Measurements from ENCODE around the gene HDGFL2.

The HDGFL2 gene

DNA sequence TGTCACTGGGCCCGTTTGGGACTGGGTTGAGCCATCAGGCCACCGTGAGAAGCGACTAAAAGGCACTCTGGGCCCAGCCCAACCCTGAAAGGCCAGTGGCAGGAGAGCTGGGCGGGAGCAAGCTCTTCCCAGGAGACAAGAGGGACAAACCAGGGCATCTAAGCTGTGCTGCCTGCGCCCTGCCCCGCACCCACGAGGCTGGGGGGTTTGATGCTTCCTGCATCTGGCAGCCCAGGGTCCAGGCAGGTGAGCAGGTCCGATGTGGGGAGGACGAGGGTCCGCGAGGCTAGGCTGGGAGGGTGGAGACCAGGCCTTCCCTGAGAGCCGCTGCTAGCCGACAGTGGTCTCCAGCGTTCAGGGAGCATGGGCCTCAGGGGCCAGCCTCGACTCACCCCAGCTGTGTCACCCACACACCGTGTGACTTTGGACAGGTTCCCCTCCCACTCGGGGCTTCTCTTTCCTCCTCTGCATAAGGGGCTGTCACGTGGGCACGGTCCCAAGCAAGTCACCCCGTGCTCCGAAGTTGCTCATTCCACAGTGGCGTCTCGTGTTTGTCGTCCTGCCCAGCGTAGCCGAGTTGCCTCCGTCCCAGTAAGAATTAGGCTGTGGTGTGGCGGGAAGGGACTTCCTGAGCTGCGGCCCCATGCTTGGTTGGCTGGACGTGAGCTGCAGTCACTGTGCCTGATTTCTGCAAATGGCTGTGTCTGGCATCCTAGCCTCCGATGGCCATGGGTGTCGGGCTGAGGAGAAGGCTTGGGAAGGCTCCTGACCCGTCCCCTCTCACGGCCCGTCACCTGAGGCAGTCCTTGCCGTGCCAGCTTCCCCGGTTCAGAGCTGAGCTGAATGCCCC is 30.4 kb downstream of the HDGFL2 start:
- no peaks in the 10 kb centered on the region for H3K36me3 ChIP-seq (ENCODE audit: insufficient read depth, low read length)
- H3K27ac ChIP-seq (ENCODE audit: low read depth, low read length) = no peak overlapping the region
- no peak overlapping the region for H2AFZ ChIP-seq (ENCODE audit: low read length, unreplicated experiment)
- H3K4me1 ChIP-seq (ENCODE audit: control insufficient read depth, insufficient read depth, low read length, unreplicated experiment) = peaks cover 8% of the 10 kb centered on the region
- H3K4me3 ChIP-seq (ENCODE audit: low read depth, low read length) = no peak overlapping the region
- H3K27me3 ChIP-seq (ENCODE audit: insufficient read depth, low read length) = no peaks in the 10 kb centered on the region
- H3K79me2 ChIP-seq (ENCODE audit: control insufficient read depth, insufficient read depth, low read length, unreplicated experiment) = no peaks in the 10 kb centered on the region

DNA sequence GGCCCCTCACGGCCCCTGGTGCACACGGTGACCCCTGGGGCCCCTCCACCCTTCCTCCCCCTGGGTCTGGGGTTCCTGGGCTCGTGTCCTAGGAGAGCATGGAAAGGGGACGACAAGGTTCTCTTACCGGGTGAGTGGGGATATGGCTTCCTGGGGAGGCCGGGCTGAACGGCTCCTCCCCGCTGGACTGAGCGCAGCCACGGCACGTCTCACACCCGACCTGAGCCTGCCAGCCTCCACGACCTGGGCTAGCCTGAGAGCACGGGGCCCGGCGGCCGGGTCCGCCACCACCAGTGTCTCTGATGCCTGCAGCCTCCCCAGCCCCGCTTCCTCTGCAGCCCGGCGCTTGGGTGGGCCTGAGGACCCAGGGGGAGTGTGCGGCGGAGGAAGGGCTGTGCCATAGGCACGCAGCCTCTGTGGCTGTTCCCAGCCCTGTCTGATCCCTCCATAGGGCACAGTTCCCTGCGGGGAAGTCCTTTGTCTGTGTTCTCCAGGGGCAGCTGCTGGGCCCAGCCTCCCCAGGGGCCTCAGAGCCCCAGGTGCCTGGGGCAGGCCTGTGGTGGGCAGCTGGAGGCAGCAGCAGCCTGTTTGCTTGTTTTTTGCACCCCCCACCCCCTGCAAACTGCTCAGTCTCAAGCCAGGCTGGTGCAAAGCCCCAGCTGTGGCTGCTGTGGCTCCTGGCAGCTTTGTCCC is 31.2 kb downstream of the HDGFL2 start:
- Histone ChIP-seq H3K27me3 (ENCODE audit: insufficient read depth, low read length) (no peaks in the 10 kb centered on the region), H3K36me3 (ENCODE audit: insufficient read depth, low read length) (no peaks in the 10 kb centered on the region), H3K4me3 (ENCODE audit: low read depth, low read length) (no peak overlapping the region), H3K4me1 (ENCODE audit: control insufficient read depth, insufficient read depth, low read length, unreplicated experiment) (peaks cover 8% of the 10 kb centered on the region), H2AFZ (ENCODE audit: low read length, unreplicated experiment) (no peak overlapping the region), H3K27ac (ENCODE audit: low read depth, low read length) (no peak overlapping the region), H3K79me2 (ENCODE audit: control insufficient read depth, insufficient read depth, low read length, unreplicated experiment) (no peaks in the 10 kb centered on the region)

DNA sequence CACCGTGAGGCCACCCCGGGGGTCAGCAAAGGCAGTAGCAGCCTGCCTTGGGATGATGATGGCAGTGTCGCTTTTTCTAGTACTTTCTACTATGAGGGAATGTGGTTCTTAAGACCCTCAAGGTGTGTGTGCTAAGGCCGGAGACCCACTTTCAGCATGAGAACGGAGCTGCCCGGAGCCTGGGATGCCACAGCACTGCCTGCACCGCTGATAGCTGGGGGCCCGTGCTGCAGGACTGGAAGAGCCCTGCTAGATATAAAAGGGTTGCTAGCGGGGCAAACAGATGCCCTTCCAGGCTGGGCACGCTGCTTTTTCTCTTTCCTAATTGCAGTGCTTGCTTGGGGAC is 31.7 kb downstream of the HDGFL2 start:
- H3K27ac ChIP-seq (ENCODE audit: low read depth, low read length) = no peak overlapping the region
- H3K27me3 ChIP-seq (ENCODE audit: insufficient read depth, low read length) = no peaks in the 10 kb centered on the region
- no peaks in the 10 kb centered on the region for H3K79me2 ChIP-seq (ENCODE audit: control insufficient read depth, insufficient read depth, low read length, unreplicated experiment)

DNA sequence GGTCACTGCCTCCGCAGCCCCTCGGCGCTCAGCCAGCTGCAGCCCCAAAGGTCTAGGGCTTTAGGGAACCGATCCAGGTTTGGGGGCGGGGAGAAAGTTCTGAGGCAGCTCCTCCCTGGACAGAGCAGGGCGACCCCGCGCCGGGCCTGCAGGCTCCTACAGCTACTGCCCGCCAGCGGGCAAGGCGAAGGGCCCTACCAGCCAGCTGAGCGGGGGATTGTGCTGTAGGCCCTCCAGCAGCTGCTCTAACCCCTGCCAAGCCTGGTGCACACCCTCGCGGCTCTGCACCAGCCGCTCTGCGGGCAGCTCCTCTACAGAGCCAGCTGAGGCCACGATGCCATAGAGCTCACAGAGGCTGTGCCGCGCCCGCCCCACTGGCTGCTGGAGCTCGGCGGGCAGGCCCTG is 32.2 kb downstream of the HDGFL2 start:
- Histone ChIP-seq H3K36me3 (ENCODE audit: insufficient read depth, low read length) (no peaks in the 10 kb centered on the region), H3K4me1 (ENCODE audit: control insufficient read depth, insufficient read depth, low read length, unreplicated experiment) (peaks cover 8% of the 10 kb centered on the region), H3K4me3 (ENCODE audit: low read depth, low read length) (no peak overlapping the region), H3K79me2 (ENCODE audit: control insufficient read depth, insufficient read depth, low read length, unreplicated experiment) (no peaks in the 10 kb centered on the region), H2AFZ (ENCODE audit: low read length, unreplicated experiment) (no peak overlapping the region), H3K27ac (ENCODE audit: low read depth, low read length) (no peak overlapping the region), H3K27me3 (ENCODE audit: insufficient read depth, low read length) (no peaks in the 10 kb centered on the region)

More for the DNA sequence above, 31.7 kb downstream of the HDGFL2 start:
- H2AFZ ChIP-seq (ENCODE audit: low read length, unreplicated experiment) = no peak overlapping the region
- no peaks in the 10 kb centered on the region for H3K36me3 ChIP-seq (ENCODE audit: insufficient read depth, low read length)
- peaks cover 8% of the 10 kb centered on the region for H3K4me1 ChIP-seq (ENCODE audit: control insufficient read depth, insufficient read depth, low read length, unreplicated experiment)
- H3K4me3 ChIP-seq (ENCODE audit: low read depth, low read length) = no peak overlapping the region

DNA sequence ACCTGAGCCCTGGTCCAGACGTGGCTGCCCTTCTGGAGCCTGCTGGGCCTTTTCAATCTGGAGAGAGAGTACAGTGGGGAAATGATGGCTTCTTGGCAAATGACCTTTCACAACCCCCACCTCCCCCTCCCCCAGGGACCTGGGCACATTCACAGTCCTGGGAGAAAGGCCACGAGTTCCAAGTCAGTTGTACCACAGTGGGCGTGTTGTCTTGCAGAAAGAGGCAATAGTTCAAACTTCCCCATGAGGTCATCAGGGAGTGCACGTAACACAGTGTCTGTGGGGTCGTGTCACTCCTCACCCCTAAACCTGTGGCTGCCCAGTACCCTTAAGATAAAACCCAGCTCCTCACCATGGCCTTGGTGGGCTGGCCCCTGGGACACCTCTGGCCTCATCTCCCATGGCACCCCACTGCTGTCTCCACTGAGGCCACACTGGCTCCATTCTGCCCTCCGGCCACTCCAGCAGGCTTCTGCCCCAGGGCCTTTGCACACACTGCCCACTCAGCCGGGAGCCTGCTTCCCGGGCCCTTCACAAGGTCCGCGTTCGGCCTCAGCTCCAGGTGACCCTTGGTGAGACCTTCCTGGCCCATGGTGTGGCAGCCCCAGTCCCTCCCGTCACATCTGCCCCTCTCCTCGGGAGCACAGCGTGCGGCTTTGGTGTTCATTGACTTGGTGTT is 32.9 kb downstream of the HDGFL2 start:
- Histone ChIP-seq H3K4me1 (ENCODE audit: control insufficient read depth, insufficient read depth, low read length, unreplicated experiment) (peaks cover 8% of the 10 kb centered on the region), H3K36me3 (ENCODE audit: insufficient read depth, low read length) (no peaks in the 10 kb centered on the region)

DNA sequence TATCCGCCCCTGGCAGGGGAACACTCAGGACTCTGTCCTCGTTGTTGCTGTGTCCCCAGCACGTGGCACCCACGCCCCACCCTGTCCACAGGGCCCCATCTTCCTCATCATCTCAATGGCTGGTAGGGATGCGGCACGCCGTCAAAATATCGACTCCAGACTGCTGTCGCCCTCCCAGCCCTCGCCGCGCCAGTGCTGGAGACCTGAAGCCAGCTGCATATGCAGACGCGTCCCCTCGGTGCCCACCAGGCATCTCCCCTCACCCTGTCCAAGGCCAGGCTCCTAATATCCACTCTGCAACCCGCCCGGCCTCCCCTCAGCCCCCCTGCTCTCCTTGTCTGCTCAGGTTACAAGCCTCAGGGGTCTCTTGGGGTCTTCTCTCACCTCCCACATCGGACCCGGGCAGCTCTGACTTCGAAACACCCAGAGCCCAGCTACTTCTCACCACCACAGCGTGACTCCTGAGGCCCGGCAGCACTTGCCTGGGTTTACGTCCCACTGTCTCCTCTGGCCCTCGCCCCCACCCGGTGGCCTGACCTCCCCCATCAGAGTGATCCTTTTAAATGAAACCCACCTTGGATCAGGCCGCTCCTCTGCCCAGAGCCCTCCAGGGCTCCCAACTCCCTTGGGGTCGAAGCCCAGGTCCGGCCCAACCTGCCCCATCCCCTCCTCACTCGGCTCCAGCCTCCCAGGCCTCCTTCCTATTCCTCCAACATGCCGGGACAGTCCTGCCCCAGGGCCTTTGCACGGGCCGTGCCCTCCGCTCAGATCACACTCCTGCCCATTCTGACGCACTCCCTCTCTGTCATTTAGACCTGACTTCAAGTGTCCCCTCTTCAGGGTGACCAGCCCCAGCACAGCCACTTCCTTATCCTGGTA is 33.7 kb downstream of the HDGFL2 start:
- no peak overlapping the region for H3K27ac ChIP-seq (ENCODE audit: low read depth, low read length)
- no peaks in the 10 kb centered on the region for H3K79me2 ChIP-seq (ENCODE audit: control insufficient read depth, insufficient read depth, low read length, unreplicated experiment)

More for the DNA sequence above, 32.9 kb downstream of the HDGFL2 start:
- Histone ChIP-seq H3K4me3 (ENCODE audit: low read depth, low read length) (no peak overlapping the region), H3K27me3 (ENCODE audit: insufficient read depth, low read length) (no peaks in the 10 kb centered on the region), H2AFZ (ENCODE audit: low read length, unreplicated experiment) (no peak overlapping the region), H3K27ac (ENCODE audit: low read depth, low read length) (no peak overlapping the region), H3K79me2 (ENCODE audit: control insufficient read depth, insufficient read depth, low read length, unreplicated experiment) (no peaks in the 10 kb centered on the region)

DNA sequence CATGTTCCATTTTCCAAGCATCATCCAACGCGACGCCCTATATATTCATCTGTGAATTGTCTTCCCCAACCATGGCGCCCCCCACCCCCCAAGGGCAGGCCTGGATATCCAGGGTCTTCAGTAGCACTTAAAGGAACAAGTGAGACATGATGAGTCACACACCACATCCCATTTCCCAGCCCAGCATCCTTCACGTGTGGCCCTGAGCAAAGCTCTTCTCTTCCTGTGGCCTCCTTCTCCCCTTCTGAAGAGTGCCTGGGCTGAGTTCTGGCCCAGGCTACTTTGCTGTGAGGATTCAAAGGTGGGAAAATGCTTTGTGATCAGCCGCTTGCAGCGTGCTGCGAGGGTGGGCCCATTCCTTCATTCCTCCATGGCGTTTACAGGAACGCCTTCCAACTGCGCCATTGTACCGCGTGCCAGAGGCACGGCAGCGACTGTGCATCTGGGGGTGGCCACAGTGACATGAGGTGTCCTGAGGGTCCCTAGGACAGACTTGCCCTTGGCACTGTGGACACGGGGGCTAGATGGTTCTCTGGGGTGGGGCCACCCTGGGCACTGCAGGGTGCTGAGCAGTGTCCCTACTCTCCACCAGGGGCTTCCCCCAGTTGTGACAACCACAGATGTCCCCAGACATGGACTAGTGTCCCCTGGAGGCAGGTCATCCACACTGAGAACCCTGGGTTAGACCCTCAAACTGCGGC is 34.5 kb downstream of the HDGFL2 start:
- H3K4me1 ChIP-seq (ENCODE audit: control insufficient read depth, insufficient read depth, low read length, unreplicated experiment) = peaks cover 8% of the 10 kb centered on the region
- no peak overlapping the region for H3K4me3 ChIP-seq (ENCODE audit: low read depth, low read length)
- H2AFZ ChIP-seq (ENCODE audit: low read length, unreplicated experiment) = no peak overlapping the region
- H3K27me3 ChIP-seq (ENCODE audit: insufficient read depth, low read length) = no peaks in the 10 kb centered on the region
- no peaks in the 10 kb centered on the region for H3K79me2 ChIP-seq (ENCODE audit: control insufficient read depth, insufficient read depth, low read length, unreplicated experiment)
- H3K36me3 ChIP-seq (ENCODE audit: insufficient read depth, low read length) = no peaks in the 10 kb centered on the region
- H3K27ac ChIP-seq (ENCODE audit: low read depth, low read length) = peak overlapping the region; percentile 26; the same call in 1 of the 2 replicates

More for the DNA sequence above, 33.7 kb downstream of the HDGFL2 start:
- Histone ChIP-seq H3K4me3 (ENCODE audit: low read depth, low read length) (no peak overlapping the region), H3K36me3 (ENCODE audit: insufficient read depth, low read length) (no peaks in the 10 kb centered on the region), H2AFZ (ENCODE audit: low read length, unreplicated experiment) (no peak overlapping the region), H3K4me1 (ENCODE audit: control insufficient read depth, insufficient read depth, low read length, unreplicated experiment) (peaks cover 8% of the 10 kb centered on the region), H3K27me3 (ENCODE audit: insufficient read depth, low read length) (no peaks in the 10 kb centered on the region)

DNA sequence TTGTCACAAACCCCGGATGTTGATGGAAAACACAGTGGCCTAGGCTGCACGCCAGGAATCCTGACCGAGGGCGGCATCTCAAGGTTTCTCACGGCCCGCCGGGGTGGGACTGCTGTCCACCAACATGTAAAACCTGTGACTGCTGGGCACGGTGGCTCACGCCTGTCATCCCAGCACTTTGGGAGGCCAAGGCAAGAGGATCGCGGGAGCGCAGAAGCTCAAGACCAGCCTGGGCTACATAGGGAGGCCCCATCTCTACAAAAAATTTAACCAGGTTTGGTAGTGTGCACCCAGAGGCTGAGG is 35.0 kb downstream of the HDGFL2 start:
- H3K36me3 ChIP-seq (ENCODE audit: insufficient read depth, low read length) = no peaks in the 10 kb centered on the region
- H3K79me2 ChIP-seq (ENCODE audit: control insufficient read depth, insufficient read depth, low read length, unreplicated experiment) = no peaks in the 10 kb centered on the region
- peaks cover 8% of the 10 kb centered on the region for H3K4me1 ChIP-seq (ENCODE audit: control insufficient read depth, insufficient read depth, low read length, unreplicated experiment)
- H3K4me3 ChIP-seq (ENCODE audit: low read depth, low read length) = no peak overlapping the region
- no peak overlapping the region for H3K27ac ChIP-seq (ENCODE audit: low read depth, low read length)
- H2AFZ ChIP-seq (ENCODE audit: low read length, unreplicated experiment) = no peak overlapping the region
- no peaks in the 10 kb centered on the region for H3K27me3 ChIP-seq (ENCODE audit: insufficient read depth, low read length)

DNA sequence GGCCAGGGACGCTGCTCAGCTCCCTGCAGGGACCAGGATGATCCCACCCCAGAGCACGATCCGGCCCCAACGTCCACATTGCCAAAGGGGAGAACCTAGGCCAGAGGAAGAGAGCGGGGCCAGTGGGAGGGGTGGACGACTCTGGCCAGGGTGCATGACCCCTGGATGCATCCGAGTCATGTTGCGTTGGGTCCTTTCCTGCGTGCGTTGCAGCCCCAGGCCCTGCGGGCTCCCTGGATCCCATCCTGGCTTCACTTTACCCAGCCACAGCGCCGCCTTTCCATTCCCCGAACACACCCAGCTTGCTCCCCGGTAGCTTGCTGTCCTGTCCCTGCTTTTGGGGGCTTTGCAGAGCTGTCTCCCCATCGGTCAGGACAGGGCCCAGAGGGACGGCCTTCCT is 35.7 kb downstream of the HDGFL2 start:
- Histone ChIP-seq H3K27me3 (ENCODE audit: insufficient read depth, low read length) (no peaks in the 10 kb centered on the region), H3K36me3 (ENCODE audit: insufficient read depth, low read length) (no peaks in the 10 kb centered on the region), H3K27ac (ENCODE audit: low read depth, low read length) (no peak overlapping the region)

DNA sequence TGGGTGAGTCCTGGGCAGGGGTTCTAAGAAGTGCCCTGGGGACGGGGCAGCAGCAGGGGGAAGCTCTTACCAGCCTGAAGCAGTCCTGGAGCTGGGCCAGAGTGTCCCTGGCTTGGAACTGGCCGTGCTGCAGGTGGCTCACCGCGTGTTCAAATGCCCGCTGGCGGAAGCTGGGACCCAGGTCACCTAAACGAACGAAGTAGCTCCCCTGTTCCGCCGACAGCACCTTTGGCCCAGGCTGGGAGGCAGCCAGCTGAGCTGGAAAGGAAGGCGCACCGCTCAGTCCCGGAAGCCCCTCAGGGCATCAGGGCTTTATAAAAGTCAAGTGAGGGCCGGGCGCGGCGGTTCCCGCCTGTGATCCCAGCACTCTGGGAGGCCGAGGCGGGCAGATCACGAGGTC is 36.6 kb downstream of the HDGFL2 start:
- H3K36me3 ChIP-seq (ENCODE audit: insufficient read depth, low read length) = no peaks in the 10 kb centered on the region
- no peak overlapping the region for H3K4me3 ChIP-seq (ENCODE audit: low read depth, low read length)
- H3K4me1 ChIP-seq (ENCODE audit: control insufficient read depth, insufficient read depth, low read length, unreplicated experiment) = peaks cover 8% of the 10 kb centered on the region
- H3K79me2 ChIP-seq (ENCODE audit: control insufficient read depth, insufficient read depth, low read length, unreplicated experiment) = no peaks in the 10 kb centered on the region
- H3K27ac ChIP-seq (ENCODE audit: low read depth, low read length) = no peak overlapping the region
- H2AFZ ChIP-seq (ENCODE audit: low read length, unreplicated experiment) = no peak overlapping the region
- H3K27me3 ChIP-seq (ENCODE audit: insufficient read depth, low read length) = no peaks in the 10 kb centered on the region

More for the DNA sequence above, 35.7 kb downstream of the HDGFL2 start:
- Histone ChIP-seq H3K4me3 (ENCODE audit: low read depth, low read length) (no peak overlapping the region), H2AFZ (ENCODE audit: low read length, unreplicated experiment) (no peak overlapping the region), H3K4me1 (ENCODE audit: control insufficient read depth, insufficient read depth, low read length, unreplicated experiment) (peaks cover 8% of the 10 kb centered on the region), H3K79me2 (ENCODE audit: control insufficient read depth, insufficient read depth, low read length, unreplicated experiment) (no peaks in the 10 kb centered on the region)

Data from ACC112 (cell line).